KMS-11 (cell line): Measurements from ENCODE around the gene EXOC7.
A peak's percentile ranks its signal among the peaks of the same experiment; 100 is the strongest.

Source experiments
- H2AFZ ChIP-seq: fragments of 200-600 bp; sonication (generic); 2 replicates; pipeline ENCODE4 v1.6.1; 2016; ENCODE audit warnings: antibody characterized with exemption, mixed run types, low read depth
- H3K27ac ChIP-seq: fragments of 200-600 bp; sonication (generic); 2 replicates; pipeline ENCODE4 v1.6.1; 2016; ENCODE audit warnings: mild to moderate bottlenecking, mixed run types
- H3K27me3 ChIP-seq: fragments of 200-600 bp; sonication (generic); 2 replicates; pipeline ENCODE4 v1.6.1; 2017; ENCODE audit warnings: mild to moderate bottlenecking, low read depth, mixed run types, moderate library complexity; ENCODE audit not compliant: insufficient read depth
- H3K36me3 ChIP-seq: fragments of 200-600 bp; sonication (generic); 2 replicates; pipeline ENCODE4 v1.6.1; 2017; ENCODE audit warnings: mild to moderate bottlenecking, mixed run types; ENCODE audit not compliant: insufficient read depth
- H3K4me1 ChIP-seq: fragments of 200-600 bp; sonication (generic); 2 replicates; pipeline ENCODE4 v1.6.1; 2016; ENCODE audit warnings: mild to moderate bottlenecking, low read depth, mixed run types; ENCODE audit not compliant: poor library complexity, severe bottlenecking
- H3K4me2 ChIP-seq: fragments of 200-600 bp; sonication (generic); 2 replicates; pipeline ENCODE4 v1.7.0; 2016; ENCODE audit warnings: mild to moderate bottlenecking, mixed run types
- H3K4me3 ChIP-seq: fragments of 200-600 bp; sonication (generic); IDR thresholded peaks from 2 replicates; pipeline ENCODE4 v1.6.1; 2017; ENCODE audit warnings: low read depth, low read length, mixed read lengths; ENCODE audit not compliant: insufficient read depth
- H3K79me2 ChIP-seq: fragments of 200-600 bp; sonication (generic); 2 replicates; pipeline ENCODE4 v1.6.1; 2016; ENCODE audit warnings: low read depth, mixed run types; ENCODE audit not compliant: insufficient read depth
- H3K9ac ChIP-seq: fragments of 200-600 bp; sonication (generic); 2 replicates; pipeline ENCODE4 v1.6.1; 2016; ENCODE audit warnings: mild to moderate bottlenecking, mixed run types
- H4K20me1 ChIP-seq: fragments of 200-600 bp; sonication (generic); 2 replicates; pipeline ENCODE4 v1.6.1; 2016; ENCODE audit warnings: mild to moderate bottlenecking, mixed run types; ENCODE audit not compliant: insufficient read depth
- CTCF ChIP-seq: fragments of 200-600 bp; sonication (generic); conservative IDR thresholded peaks from 2 replicates; pipeline ENCODE4 v1.6.1; 2017; ENCODE audit warnings: low read depth, mild to moderate bottlenecking, antibody characterized with exemption, low read length, moderate library complexity, mixed read lengths

Gene EXOC7

GRCh38 chr17:76103274-76104139 is at the start of gene EXOC7:
EXOC7 (minus strand) TSS chr17:76103787; CDS start chr17:76103692, 95 bp downstream.
- H3K4me1 ChIP-seq: peaks cover 14% of the 10 kb centered on the region

GRCh38 chr17:76153202-76153601 is 49.6 kb upstream of the EXOC7 start:
- Histone ChIP-seq H2AFZ (no peak overlapping the region), H3K4me3 (no peak overlapping the region), H3K79me2 (no peaks in the 10 kb centered on the region), H3K27ac (no peak overlapping the region), H3K4me2 (no peak overlapping the region), H3K4me1 (no peaks in the 10 kb centered on the region), H3K36me3 (no peaks in the 10 kb centered on the region), H3K27me3 (no peaks in the 10 kb centered on the region), H3K9ac (no peak overlapping the region), H4K20me1 (no peaks in the 10 kb centered on the region)
- no peak for TF ChIP-seq CTCF

More at GRCh38 chr17:76103274-76104139, at the start of gene EXOC7:
- Histone ChIP-seq H3K27ac (peak within 1 kb of the TSS; percentile 22; the same call in 1 of the 2 replicates), H3K9ac (peak within 1 kb of the TSS; percentile 59; the same call in 1 of the 2 replicates), H4K20me1 (no peaks in the 10 kb centered on the region), H3K36me3 (no peaks in the 10 kb centered on the region; the same call in 1 of the 2 replicates), H3K27me3 (no peaks in the 10 kb centered on the region), H2AFZ (peak within 1 kb of the TSS; percentile 65), H3K79me2 (peaks cover 14% of the 10 kb centered on the region; the same call in 1 of the 2 replicates), H3K4me2 (peak within 1 kb of the TSS; percentile 88), H3K4me3 (peak within 1 kb of the TSS; percentile 61)
- TF ChIP-seq CTCF: no peak

GRCh38 chr17:76152591-76152990 is 49.0 kb upstream of the EXOC7 start:
- no peak for TF ChIP-seq CTCF
- Histone ChIP-seq H3K4me3 (no peak overlapping the region), H3K9ac (no peak overlapping the region), H3K4me2 (no peak overlapping the region), H3K27ac (no peak overlapping the region), H3K36me3 (no peaks in the 10 kb centered on the region), H3K27me3 (no peaks in the 10 kb centered on the region), H4K20me1 (no peaks in the 10 kb centered on the region), H3K79me2 (no peaks in the 10 kb centered on the region), H3K4me1 (no peaks in the 10 kb centered on the region), H2AFZ (no peak overlapping the region)

GRCh38 chr17:76151896-76152454 is 48.4 kb upstream of the EXOC7 start:
- no peaks in the 10 kb centered on the region for H4K20me1 ChIP-seq
- no peak overlapping the region for H2AFZ ChIP-seq
- H3K27ac ChIP-seq: no peak overlapping the region
- H3K79me2 ChIP-seq: no peaks in the 10 kb centered on the region
- H3K4me2 ChIP-seq: no peak overlapping the region
- H3K9ac ChIP-seq: no peak overlapping the region
- H3K4me3 ChIP-seq: no peak overlapping the region
- H3K4me1 ChIP-seq: no peaks in the 10 kb centered on the region
- H3K36me3 ChIP-seq: no peaks in the 10 kb centered on the region
- no peaks in the 10 kb centered on the region for H3K27me3 ChIP-seq
- no peak for TF ChIP-seq CTCF
